Measurements from ENCODE around the gene PROX2.

PROX2 gene

DNA sequence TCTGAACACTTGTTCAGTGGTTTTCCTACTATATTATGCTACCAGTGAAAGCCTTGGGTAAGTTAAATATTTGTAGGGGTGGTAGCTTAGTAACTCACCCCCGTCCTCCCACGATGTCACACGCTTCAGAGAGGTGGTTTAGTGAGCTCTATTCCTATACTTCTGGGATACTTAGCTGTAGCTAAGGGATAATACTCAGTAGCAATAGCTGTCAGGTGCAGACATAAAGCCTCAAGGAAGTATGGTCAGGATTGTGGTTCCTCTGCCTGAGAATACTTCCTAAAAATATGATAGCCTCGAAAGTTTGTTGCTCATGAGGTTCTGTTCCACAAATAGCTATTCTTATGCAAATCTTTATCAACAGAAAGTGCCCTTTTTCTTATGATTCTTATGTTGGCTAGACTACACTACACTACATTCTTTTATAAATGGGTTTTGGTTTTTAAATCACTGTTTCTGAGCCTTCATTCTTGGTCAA is 17.7 kb upstream of the PROX2 start:
- TF ChIP-seq POLR2A (IDR thresholded peaks at IDR 0.05; ENCODE audit: extremely low read depth, insufficient read length): no peak
- TF ChIP-seq, protein P1, sequence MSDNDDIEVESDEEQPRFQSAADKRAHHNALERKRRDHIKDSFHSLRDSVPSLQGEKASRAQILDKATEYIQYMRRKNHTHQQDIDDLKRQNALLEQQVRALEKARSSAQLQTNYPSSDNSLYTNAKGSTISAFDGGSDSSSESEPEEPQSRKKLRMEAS (IDR thresholded peaks at IDR 0.05; ENCODE audit: low read depth, low read length): no peak
- TF ChIP-seq, protein P2, sequence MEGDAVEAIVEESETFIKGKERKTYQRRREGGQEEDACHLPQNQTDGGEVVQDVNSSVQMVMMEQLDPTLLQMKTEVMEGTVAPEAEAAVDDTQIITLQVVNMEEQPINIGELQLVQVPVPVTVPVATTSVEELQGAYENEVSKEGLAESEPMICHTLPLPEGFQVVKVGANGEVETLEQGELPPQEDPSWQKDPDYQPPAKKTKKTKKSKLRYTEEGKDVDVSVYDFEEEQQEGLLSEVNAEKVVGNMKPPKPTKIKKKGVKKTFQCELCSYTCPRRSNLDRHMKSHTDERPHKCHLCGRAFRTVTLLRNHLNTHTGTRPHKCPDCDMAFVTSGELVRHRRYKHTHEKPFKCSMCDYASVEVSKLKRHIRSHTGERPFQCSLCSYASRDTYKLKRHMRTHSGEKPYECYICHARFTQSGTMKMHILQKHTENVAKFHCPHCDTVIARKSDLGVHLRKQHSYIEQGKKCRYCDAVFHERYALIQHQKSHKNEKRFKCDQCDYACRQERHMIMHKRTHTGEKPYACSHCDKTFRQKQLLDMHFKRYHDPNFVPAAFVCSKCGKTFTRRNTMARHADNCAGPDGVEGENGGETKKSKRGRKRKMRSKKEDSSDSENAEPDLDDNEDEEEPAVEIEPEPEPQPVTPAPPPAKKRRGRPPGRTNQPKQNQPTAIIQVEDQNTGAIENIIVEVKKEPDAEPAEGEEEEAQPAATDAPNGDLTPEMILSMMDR (IDR thresholded peaks at IDR 0.05; ENCODE audit: low read depth, low read length): no peak
- TF ChIP-seq MYC (IDR thresholded peaks at IDR 0.05; ENCODE audit: low read depth, low read length): no peak
- H3K4me3 ChIP-seq (ENCODE audit: low read depth, low read length): no peak overlapping the region
- DNase-seq (ENCODE audit: low read depth): no peak

- no peak for TF ChIP-seq MYC (IDR thresholded peaks at IDR 0.05; ENCODE audit: low read depth, low read length)
- DNase-seq (ENCODE audit: low read depth): no peak
- no peak overlapping the region for H3K4me3 ChIP-seq (ENCODE audit: low read depth, low read length)
These were observed 16.8 kb upstream of the PROX2 start for GRCh38 chr14:74892745-74893144.

DNA sequence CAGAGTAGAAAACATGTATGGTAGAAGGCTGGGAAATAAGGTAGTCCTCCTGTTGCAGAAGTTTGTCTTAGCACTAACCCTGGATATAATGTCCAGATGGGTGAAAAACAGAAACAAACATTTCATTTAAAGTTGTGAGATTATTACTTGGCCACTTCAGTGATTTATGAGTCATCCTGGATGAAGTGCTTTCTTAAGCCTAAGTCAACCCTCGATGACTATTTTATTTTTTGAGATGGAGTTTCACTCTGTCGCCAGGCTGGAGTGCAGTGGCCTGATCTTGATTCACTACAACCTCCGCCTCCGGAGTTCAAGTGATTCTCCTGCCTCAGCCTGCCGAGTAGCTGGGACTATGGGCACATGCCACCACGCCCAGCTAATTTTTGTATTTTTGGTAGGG is 15.9 kb upstream of the PROX2 start:
- DNase-seq (ENCODE audit: low read depth): no peak
- H3K4me3 ChIP-seq (ENCODE audit: low read depth, low read length): no peak overlapping the region
- TF ChIP-seq, protein P1 (IDR thresholded peaks at IDR 0.05; ENCODE audit: low read depth, low read length): no peak
- no peak for TF ChIP-seq POLR2A (IDR thresholded peaks at IDR 0.05; ENCODE audit: extremely low read depth, insufficient read length)
- no peak for TF ChIP-seq MYC (IDR thresholded peaks at IDR 0.05; ENCODE audit: low read depth, low read length)
- TF ChIP-seq, protein P2 (IDR thresholded peaks at IDR 0.05; ENCODE audit: low read depth, low read length): no peak

GRCh38 chr14:74890262-74890661 is 14.3 kb upstream of the PROX2 start:
- no peak overlapping the region for H3K4me3 ChIP-seq (ENCODE audit: low read depth, low read length)
- TF ChIP-seq MYC (IDR thresholded peaks at IDR 0.05; ENCODE audit: low read depth, low read length) (no peak), POLR2A (IDR thresholded peaks at IDR 0.05; ENCODE audit: extremely low read depth, insufficient read length) (no peak)
- TF ChIP-seq, protein P1 (IDR thresholded peaks at IDR 0.05; ENCODE audit: low read depth, low read length): no peak
- TF ChIP-seq, protein P2 (IDR thresholded peaks at IDR 0.05; ENCODE audit: low read depth, low read length): no peak
- no peak for DNase-seq (ENCODE audit: low read depth)

- H3K4me3 ChIP-seq (ENCODE audit: low read depth, low read length): no peak overlapping the region
- DNase-seq (ENCODE audit: low read depth): no peak
- no peak for TF ChIP-seq MYC (IDR thresholded peaks at IDR 0.05; ENCODE audit: low read depth, low read length)
These were observed 12.5 kb upstream of the PROX2 start for GRCh38 chr14:74888164-74889158.

GRCh38 chr14:74886001-74886400 is 10.1 kb upstream of the PROX2 start:
- H3K4me3 ChIP-seq (ENCODE audit: low read depth, low read length): no peak overlapping the region
- no peak for DNase-seq (ENCODE audit: low read depth)
- TF ChIP-seq, protein P2 (IDR thresholded peaks at IDR 0.05; ENCODE audit: low read depth, low read length): no peak
- TF ChIP-seq, protein P1 (IDR thresholded peaks at IDR 0.05; ENCODE audit: low read depth, low read length): no peak
- no peak for TF ChIP-seq MYC (IDR thresholded peaks at IDR 0.05; ENCODE audit: low read depth, low read length)
- TF ChIP-seq POLR2A (IDR thresholded peaks at IDR 0.05; ENCODE audit: extremely low read depth, insufficient read length): no peak

All from NB4 (cell line).